SW 1271 (cell line): Measurements from ENCODE around the gene ANGPTL8.
A peak's percentile ranks its signal among the peaks of the same experiment; 100 is the strongest.

Source experiments
- DNase-seq, 2 experiments: peaks; one replicate each; lab custom pipeline; 2025; lab: John Stamatoyannopoulos, UW

ANGPTL8 gene

GRCh38 chr19:11203194-11204075, 36.0 kb upstream of the ANGPTL8 start:
- DNase-seq = peak in 1 of 2 experiments; percentile 33

GRCh38 chr19:11204076-11204602, 35.3 kb upstream of the ANGPTL8 start:
- DNase-seq = no peak

GRCh38 chr19:11204943-11205349, 34.5 kb upstream of the ANGPTL8 start:
- DNase-seq = no peak

GRCh38 chr19:11205939-11206570, 33.4 kb upstream of the ANGPTL8 start:
- DNase-seq = no peak

GRCh38 chr19:11208561-11209471, 30.6 kb upstream of the ANGPTL8 start:
- DNase-seq = no peak

- DNase-seq = no peak
Observed at GRCh38 chr19:11209839-11210655, 29.4 kb upstream of the ANGPTL8 start.

GRCh38 chr19:11210656-11210928, 28.8 kb upstream of the ANGPTL8 start:
- no peak for DNase-seq

- no peak for DNase-seq
Observed at GRCh38 chr19:11214387-11214786, 25.0 kb upstream of the ANGPTL8 start.

- DNase-seq = no peak
Observed at GRCh38 chr19:11221082-11221598, 18.3 kb upstream of the ANGPTL8 start.

GRCh38 chr19:11223200-11223599, 16.2 kb upstream of the ANGPTL8 start:
- no peak for DNase-seq

GRCh38 chr19:11224429-11224828, 15.0 kb upstream of the ANGPTL8 start:
- no peak for DNase-seq

- no peak for DNase-seq
Observed at GRCh38 chr19:11225172-11225571, 14.2 kb upstream of the ANGPTL8 start.

- no peak for DNase-seq
Observed at GRCh38 chr19:11225815-11226214, 13.6 kb upstream of the ANGPTL8 start.

GRCh38 chr19:11226716-11227166, 12.7 kb upstream of the ANGPTL8 start:
- DNase-seq = no peak

GRCh38 chr19:11227195-11227886, 12.1 kb upstream of the ANGPTL8 start:
- DNase-seq = peak in 1 of 2 experiments; percentile 43

- DNase-seq = no peak
Observed at GRCh38 chr19:11230621-11231386, 8.6 kb upstream of the ANGPTL8 start.

GRCh38 chr19:11232555-11232954, 6.9 kb upstream of the ANGPTL8 start:
- DNase-seq = no peak

- DNase-seq = no peak
Observed at GRCh38 chr19:11233073-11233472, 6.3 kb upstream of the ANGPTL8 start.

GRCh38 chr19:11234486-11235075, 4.8 kb upstream of the ANGPTL8 start:
- DNase-seq = no peak
